Activated naive CD4-positive, alpha-beta T cell (primary cell): Measurements from ENCODE around the gene SORL1.
"Not testable (repeated sequence)": the region's sequence is repeated elsewhere in the genome, so short reads cannot be mapped to it uniquely, and the experiment has no call there.

ENCODE experiments used
- DNase-seq, 4 experiments: peaks; one replicate each; lab custom pipeline; 2025; lab: John Stamatoyannopoulos, UW

Gene SORL1

DNA sequence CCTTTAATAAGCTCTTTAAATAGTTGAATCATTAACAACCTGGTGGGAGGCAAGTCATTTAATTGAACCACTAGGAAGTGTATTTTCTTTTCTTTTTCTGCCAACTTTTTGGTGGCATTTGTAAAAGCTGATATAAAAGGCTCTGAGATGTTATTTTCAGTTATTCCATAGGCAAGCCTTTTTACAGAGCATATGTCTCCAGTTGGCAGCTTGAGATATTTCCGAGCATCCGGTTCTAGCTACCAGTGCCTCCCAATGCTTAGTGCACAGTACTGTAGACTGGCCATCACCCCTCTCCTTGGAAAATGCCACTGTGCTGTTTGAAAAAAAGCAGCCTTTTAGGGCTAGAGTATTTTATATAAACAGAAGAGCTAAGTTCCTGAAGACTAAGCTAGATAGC lies 179.3 kb downstream of the SORL1 start:
- DNase-seq = no peak

DNA sequence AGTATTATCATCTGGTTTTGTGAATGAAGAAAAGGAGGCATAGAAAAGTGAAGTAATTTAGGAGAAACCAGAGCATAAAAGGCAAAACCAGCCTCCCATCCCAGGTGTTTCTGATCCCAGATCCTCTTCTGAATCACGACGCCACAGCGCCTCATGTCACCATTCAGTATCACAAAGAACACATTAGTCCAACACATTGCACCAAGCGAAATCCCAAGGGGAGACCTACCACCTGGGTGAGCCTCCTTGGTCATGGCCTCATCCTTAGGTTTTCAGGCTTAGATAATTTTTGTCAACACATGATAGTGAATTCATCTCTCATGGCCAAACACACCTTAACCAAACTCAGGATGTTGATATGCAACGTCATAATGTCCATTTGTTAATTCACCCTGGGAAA lies 182.2 kb downstream of the SORL1 start:
- no peak for DNase-seq

DNA sequence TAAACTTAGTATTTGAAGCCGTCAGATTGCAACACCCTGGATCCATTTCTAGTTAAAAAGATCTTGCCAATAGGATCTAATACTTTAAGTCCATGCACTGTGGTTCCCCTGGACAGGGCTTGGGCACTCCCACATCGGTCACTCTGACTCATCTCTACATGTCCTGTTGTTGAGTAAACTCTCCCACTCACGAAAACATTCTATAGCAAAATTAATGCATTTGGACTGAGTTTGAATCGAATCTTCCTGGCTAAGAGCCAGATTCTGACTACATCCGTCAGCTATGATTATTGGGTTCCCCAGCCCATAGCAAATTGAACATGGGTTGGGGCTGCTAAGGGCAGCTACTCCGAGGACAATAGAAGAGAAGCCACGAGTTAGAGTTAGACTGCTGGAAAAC lies 182.8 kb downstream of the SORL1 start:
- no peak for DNase-seq

- no peak for DNase-seq
Measured at GRCh38 chr11:121636081-121636799, 184.1 kb downstream of the SORL1 start.

GRCh38 chr11:121636800-121637176 lies 184.7 kb downstream of the SORL1 start:
- no peak for DNase-seq

DNA sequence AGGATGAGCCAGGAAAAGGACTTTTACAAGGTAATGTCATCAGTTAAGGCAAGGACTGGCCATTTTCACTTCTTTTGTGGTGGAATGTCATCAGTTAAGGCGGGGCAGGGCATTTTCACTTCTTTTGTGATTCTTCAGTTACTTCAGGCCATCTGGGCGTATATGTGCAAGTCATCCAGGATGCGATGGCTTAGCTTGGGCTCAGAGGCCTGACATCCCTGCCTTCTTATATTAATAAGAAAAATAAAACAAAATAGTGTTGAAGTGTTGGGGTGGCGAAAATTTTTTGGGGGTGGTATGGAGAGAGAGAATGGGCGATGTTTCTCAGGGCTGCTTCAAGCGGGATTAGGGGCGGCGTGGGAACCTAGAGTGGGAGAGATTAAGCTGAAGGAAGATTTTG lies 185.5 kb downstream of the SORL1 start:
- not testable (repeated sequence) for DNase-seq

DNA sequence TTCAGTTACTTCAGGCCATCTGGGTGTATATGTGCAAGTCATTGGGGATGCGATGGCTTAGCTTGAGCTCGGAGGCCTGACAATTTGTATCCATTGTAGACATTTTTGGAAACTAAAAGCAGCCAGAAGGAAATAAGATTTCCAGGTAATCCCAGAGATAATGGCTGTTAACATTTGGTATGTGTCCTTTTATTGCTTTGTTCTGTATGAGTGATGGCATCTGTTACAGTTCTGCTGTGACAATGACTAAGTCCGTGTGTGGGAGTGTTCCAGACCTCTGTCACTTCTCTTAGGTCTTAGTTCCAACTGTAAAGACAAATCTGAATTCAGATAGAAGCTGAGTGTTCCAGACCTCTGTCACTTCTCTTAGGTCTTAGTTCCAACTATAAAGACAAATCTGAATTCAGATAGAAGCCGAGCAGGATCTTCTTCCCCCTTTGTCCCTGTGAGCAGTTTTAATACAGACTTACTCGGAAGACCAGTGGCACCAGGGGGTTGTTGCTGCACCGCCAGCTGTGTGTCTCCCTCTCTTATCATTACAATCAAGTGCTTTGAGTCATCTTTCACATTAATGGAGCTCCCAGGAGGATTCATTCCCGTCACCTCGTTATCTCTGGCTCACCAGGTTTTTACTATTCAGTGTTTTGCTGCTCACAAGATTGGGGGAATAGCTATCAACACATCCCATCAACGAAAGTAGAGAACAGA lies 191.5 kb downstream of the SORL1 start:
- no peak for DNase-seq

DNA sequence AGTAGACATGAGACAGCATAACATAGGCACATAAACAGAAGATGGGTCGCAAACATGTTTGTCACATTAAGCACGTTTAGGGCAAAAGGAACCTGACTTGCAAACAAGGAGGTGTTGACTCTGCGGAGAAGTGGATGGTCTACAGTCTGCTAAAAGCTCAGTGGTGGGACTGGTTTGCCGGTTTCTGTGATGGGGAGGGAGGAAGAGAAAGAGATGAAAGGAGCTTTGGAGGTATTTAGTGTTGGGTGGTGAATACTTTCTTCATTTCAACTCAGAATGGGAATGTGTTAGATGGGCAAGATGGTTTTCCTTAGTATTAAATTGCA lies 192.0 kb downstream of the SORL1 start:
- DNase-seq = no peak

DNA sequence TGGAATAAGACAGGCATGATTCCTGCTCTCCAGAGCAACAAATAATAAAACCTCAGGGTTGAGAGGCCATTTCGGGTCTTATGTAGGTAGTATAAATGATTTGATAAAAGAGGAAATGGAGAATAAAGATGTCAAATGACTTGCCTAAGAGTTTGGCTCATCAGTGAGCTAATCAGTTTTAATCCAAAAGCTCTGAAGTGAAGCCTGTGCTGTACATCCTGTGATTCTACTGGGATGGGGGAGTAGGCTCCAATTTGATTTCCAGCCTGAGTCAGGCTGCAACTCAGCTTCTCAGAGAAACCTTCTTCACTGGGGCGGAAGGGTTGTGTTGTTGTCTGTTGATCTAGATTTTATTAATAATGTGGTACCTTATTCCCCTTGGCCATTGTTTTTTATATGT lies 192.9 kb downstream of the SORL1 start:
- DNase-seq = no peak

GRCh38 chr11:121645596-121645995 lies 193.5 kb downstream of the SORL1 start:
- no peak for DNase-seq

GRCh38 chr11:121648306-121648705 lies 196.2 kb downstream of the SORL1 start:
- no peak for DNase-seq

DNA sequence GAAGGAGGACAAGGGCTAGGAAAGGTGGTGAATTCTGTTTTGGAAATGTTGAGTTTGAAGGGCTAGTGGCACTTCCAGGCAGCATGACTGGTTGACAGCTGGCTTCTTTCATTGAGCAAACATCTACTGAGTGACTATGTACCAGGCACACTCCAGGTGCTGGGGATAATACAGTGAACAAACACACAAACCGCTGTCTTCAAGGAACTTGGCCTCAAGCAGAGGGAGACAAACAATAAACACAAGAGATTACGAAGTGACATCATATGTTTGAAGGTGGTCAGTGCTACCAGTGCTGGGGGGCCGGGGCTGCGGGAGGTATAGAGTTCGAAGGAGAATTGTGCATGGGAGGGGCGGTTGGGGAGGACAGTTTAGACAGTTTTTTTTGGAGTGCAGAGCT lies 197.7 kb downstream of the SORL1 start:
- no peak for DNase-seq

- no peak for DNase-seq
Measured at GRCh38 chr11:121650351-121651256, 198.5 kb downstream of the SORL1 start.

- DNase-seq = no peak
Measured at GRCh38 chr11:121651257-121651605, 199.1 kb downstream of the SORL1 start.

DNA sequence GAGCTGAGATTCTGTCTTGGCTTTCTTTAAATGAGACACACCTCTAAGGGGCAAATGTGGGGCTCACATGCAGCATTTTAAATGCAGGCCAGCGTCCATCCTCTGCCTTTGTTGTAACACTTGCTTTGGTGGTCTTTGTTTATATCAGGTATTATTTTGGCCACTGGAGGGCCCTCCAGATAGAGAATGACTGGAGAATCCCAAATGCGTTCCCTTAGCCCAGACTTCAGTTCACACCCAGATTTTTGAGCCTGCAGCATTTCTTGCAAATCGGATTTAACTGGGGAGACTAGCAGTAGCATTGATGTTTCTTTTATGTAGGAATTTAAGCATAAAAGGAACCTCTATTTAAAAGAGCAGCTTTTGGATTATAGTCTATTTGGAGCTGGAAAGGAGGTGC lies 200.9 kb downstream of the SORL1 start:
- no peak for DNase-seq

- DNase-seq = no peak
Measured at GRCh38 chr11:121654259-121654842, 202.2 kb downstream of the SORL1 start.

- no peak for DNase-seq
Measured at GRCh38 chr11:121654843-121655536, 202.9 kb downstream of the SORL1 start.

DNA sequence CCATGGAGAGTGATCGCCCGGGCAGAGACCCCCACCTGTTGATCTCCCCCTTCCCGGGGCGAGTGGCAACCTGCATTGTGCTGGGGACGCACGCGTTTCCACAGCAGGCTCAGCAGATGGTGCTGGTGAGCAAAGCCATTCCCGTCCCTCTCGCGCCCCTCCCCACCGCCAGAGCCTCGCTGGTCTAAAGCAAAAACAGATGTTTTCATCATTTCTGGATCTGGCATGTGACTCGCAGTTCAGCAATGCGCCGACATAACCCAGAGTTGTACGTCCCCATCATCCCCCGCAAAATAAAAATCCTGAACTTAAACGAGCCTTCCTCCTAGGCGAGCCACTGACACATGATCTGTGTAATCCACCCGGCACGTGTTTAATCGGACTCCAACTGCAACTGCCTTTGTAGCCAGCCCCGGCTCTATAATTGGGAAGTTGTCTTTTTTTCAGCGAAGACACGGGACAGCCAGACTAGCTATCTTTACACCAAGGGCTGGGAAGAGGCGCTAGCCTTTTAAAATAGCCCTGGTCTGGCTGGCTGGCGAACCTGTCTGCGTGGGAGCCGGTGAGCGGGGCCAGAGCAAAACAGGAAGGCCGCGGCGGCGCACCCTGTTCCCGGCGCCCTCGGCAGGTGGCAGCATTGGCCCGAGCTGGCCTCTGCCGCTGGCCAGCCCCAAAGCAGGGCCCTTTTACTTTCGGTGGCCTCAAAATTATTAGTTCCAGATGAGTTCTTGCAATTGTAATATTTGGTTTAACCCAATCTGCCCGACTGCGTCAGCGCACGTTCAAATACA lies 203.6 kb downstream of the SORL1 start:
- peak; percentile 19 to 61 (median 24) for DNase-seq

GRCh38 chr11:121656328-121657090 lies 204.4 kb downstream of the SORL1 start:
- DNase-seq = no peak

- no peak for DNase-seq
Measured at GRCh38 chr11:121657146-121657545, 205.0 kb downstream of the SORL1 start.
